Activated CD8-positive, alpha-beta T cell treated with anti-CD3 and anti-CD28 coated beads, Interleukin-2, amount 10 ng/mL, durations not matched to agents 7 days and 5 days (primary cell): ENCODE results near the gene C7orf57. TPM values are rescaled to one million over a fixed set of nuclear protein-coding genes. Genes with fewer than 3 reads are reported as not detected.

Source experiments
- ATAC-seq: fragments of 150-1000 bp; cut with Tn5 transposase; one replicate; pipeline ENCODE4 v1.10.0; 2021; ENCODE audit warnings: moderate library complexity
- CTCF ChIA-PET: fragments of 350-600 bp; sonication (Branson Sonifier 250); formaldehyde crosslinking; loops from one replicate; lab custom pipeline; 2021; ENCODE audit warnings: antibody characterized with exemption; lab: Charles Lee
- POLR2A ChIA-PET: fragments of 350-600 bp; sonication (Branson Sonifier 250); formaldehyde crosslinking; loops from one replicate; lab custom pipeline; 2021; ENCODE audit warnings: antibody characterized with exemption; lab: Charles Lee
- DNase-seq: peaks from one replicate; pipeline ENCODE4 v3.0.0-alpha.2; 2020
- H3K27ac Mint-ChIP-seq: one replicate; pipeline ENCODE4 v1.8.0; 2021; ENCODE audit warnings: mild to moderate bottlenecking, mixed read lengths
- H3K27me3 Mint-ChIP-seq: one replicate; pipeline ENCODE4 v1.8.0; 2021; ENCODE audit warnings: low read depth, mixed read lengths
- H3K36me3 Mint-ChIP-seq: one replicate; pipeline ENCODE4 v1.8.0; 2021; ENCODE audit warnings: low read depth, mixed read lengths
- H3K4me1 Mint-ChIP-seq: one replicate; pipeline ENCODE4 v1.8.0; 2021; ENCODE audit warnings: low read depth, mixed read lengths
- H3K4me3 Mint-ChIP-seq: one replicate; pipeline ENCODE4 v1.8.0; 2021; ENCODE audit warnings: mild to moderate bottlenecking, mixed read lengths
- H3K9me3 Mint-ChIP-seq: one replicate; pipeline ENCODE4 v1.8.0; 2022; ENCODE audit warnings: mixed read lengths; ENCODE audit not compliant: insufficient read depth
- total RNA-seq, 2 experiments: library from RNA; stranded (reverse); gene quantifications; one replicate each; pipeline ENCODE4 v1.2.3, GENCODE V29; 2021

The C7orf57 gene
- total RNA-seq, 2 experiments from 2014 or later = 0.10 TPM; not detected in 1

GRCh38 chr7:48004638-48005037, 30.7 kb upstream of the C7orf57 start:
- H3K9me3 Mint-ChIP-seq = no peaks in the 10 kb centered on the region
- no peak overlapping the region for H3K4me3 Mint-ChIP-seq
- H3K27me3 Mint-ChIP-seq = peaks cover 5% of the 10 kb centered on the region
- H3K4me1 Mint-ChIP-seq = no peaks in the 10 kb centered on the region
- DNase-seq (no peak), ATAC-seq (no peak)
- no peak overlapping the region for H3K27ac Mint-ChIP-seq
- POLR2A ChIA-PET = no interaction called here
- CTCF ChIA-PET = interaction anchor here (1.3 kb wide), 1 partner anchor 13 kb away, joined by 3 read pairs; no protein-coding TSS in a partner anchor
- no peaks in the 10 kb centered on the region for H3K36me3 Mint-ChIP-seq

- POLR2A ChIA-PET = no interaction called here
- ATAC-seq (no peak), DNase-seq (no peak)
- Mint-ChIP-seq H3K4me1 (no peaks in the 10 kb centered on the region), H3K27ac (no peak overlapping the region), H3K36me3 (no peaks in the 10 kb centered on the region), H3K27me3 (peaks cover 5% of the 10 kb centered on the region), H3K4me3 (no peak overlapping the region), H3K9me3 (no peaks in the 10 kb centered on the region)
- CTCF ChIA-PET = interaction anchor here (1.6 kb wide), 1 partner anchor 16 kb away, joined by 3 read pairs; no protein-coding TSS in a partner anchor
These were observed 28.5 kb upstream of the C7orf57 start for GRCh38 chr7:48006866-48007265.

GRCh38 chr7:48009257-48009656, 26.1 kb upstream of the C7orf57 start:
- H3K4me3 Mint-ChIP-seq = no peak overlapping the region
- H3K9me3 Mint-ChIP-seq = no peaks in the 10 kb centered on the region
- POLR2A ChIA-PET = no interaction called here
- DNase-seq (no peak), ATAC-seq (no peak)
- CTCF ChIA-PET = no interaction called here
- no peaks in the 10 kb centered on the region for H3K36me3 Mint-ChIP-seq
- no peaks in the 10 kb centered on the region for H3K27me3 Mint-ChIP-seq
- no peak overlapping the region for H3K27ac Mint-ChIP-seq
- no peaks in the 10 kb centered on the region for H3K4me1 Mint-ChIP-seq

GRCh38 chr7:48009954-48010353, 25.4 kb upstream of the C7orf57 start:
- no peaks in the 10 kb centered on the region for H3K4me1 Mint-ChIP-seq
- ChIA-PET CTCF (no interaction called here), POLR2A (no interaction called here)
- no peaks in the 10 kb centered on the region for H3K36me3 Mint-ChIP-seq
- H3K27me3 Mint-ChIP-seq = no peaks in the 10 kb centered on the region
- no peak overlapping the region for H3K4me3 Mint-ChIP-seq
- ATAC-seq (no peak), DNase-seq (no peak)
- H3K9me3 Mint-ChIP-seq = no peaks in the 10 kb centered on the region
- H3K27ac Mint-ChIP-seq = no peak overlapping the region

GRCh38 chr7:48011323-48011722, 24.0 kb upstream of the C7orf57 start:
- DNase-seq = no peak
- Mint-ChIP-seq H3K27ac (no peak overlapping the region), H3K4me3 (no peak overlapping the region), H3K9me3 (no peaks in the 10 kb centered on the region), H3K27me3 (no peaks in the 10 kb centered on the region), H3K36me3 (no peaks in the 10 kb centered on the region), H3K4me1 (no peaks in the 10 kb centered on the region)
- POLR2A ChIA-PET = no interaction called here
- ATAC-seq = no peak
- CTCF ChIA-PET = no interaction called here

DNA sequence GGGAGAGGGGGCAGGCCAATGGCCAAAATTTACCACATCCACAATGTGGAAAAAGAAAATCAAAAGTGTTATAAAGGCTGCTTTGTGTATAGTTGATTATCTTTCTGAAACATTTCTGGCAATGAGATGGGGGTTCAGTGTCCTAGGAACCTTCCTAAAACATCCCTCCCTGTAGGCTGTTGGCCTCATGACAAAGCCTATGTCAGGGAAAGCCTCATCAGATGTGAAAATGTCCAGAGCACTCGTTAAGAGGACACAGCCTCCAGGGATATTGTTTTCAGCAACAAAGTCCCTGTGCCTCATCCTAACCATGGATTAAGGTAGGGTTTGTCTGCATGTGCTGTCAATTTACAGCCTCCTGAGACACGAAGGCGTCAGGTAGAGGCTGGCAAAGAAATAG, 23.4 kb upstream of the C7orf57 start:
- no peak overlapping the region for H3K27ac Mint-ChIP-seq
- CTCF ChIA-PET = interaction anchor here (0.8 kb wide), 1 partner anchor 73 kb away, joined by 4 read pairs; no protein-coding TSS in a partner anchor
- POLR2A ChIA-PET = no interaction called here

GRCh38 chr7:48016641-48017040, 18.7 kb upstream of the C7orf57 start:
- Mint-ChIP-seq H3K27me3 (peaks cover 18% of the 10 kb centered on the region), H3K4me1 (no peaks in the 10 kb centered on the region), H3K4me3 (no peak overlapping the region), H3K9me3 (peaks cover 10% of the 10 kb centered on the region), H3K36me3 (no peaks in the 10 kb centered on the region), H3K27ac (no peak overlapping the region)
- ATAC-seq (no peak), DNase-seq (no peak)
- POLR2A ChIA-PET = interaction anchor here (0.6 kb wide), 1 partner anchor 18 kb away, joined by 3 read pairs; no protein-coding TSS in a partner anchor
- CTCF ChIA-PET = no interaction called here

More for the DNA sequence above, 23.4 kb upstream of the C7orf57 start:
- no peak overlapping the region for H3K4me3 Mint-ChIP-seq
- no peak for ATAC-seq
- H3K9me3 Mint-ChIP-seq = no peaks in the 10 kb centered on the region
- DNase-seq = no peak
- H3K27me3 Mint-ChIP-seq = no peaks in the 10 kb centered on the region
- no peaks in the 10 kb centered on the region for H3K36me3 Mint-ChIP-seq
- no peaks in the 10 kb centered on the region for H3K4me1 Mint-ChIP-seq

- Mint-ChIP-seq H3K4me1 (no peaks in the 10 kb centered on the region), H3K36me3 (peaks cover 2% of the 10 kb centered on the region), H3K27ac (no peak overlapping the region), H3K27me3 (peaks cover 22% of the 10 kb centered on the region), H3K4me3 (no peak overlapping the region), H3K9me3 (peaks cover 10% of the 10 kb centered on the region)
- ATAC-seq (no peak), DNase-seq (no peak)
- ChIA-PET CTCF (interaction anchor here (1.1 kb wide), 1 partner anchor 72 kb away, joined by 3 read pairs; no protein-coding TSS in a partner anchor), POLR2A (no interaction called here)
These were observed 17.7 kb upstream of the C7orf57 start for GRCh38 chr7:48017674-48018073.

- ATAC-seq (no peak), DNase-seq (no peak)
- ChIA-PET POLR2A (no interaction called here), CTCF (no interaction called here)
- no peak overlapping the region for H3K27ac Mint-ChIP-seq
- H3K4me3 Mint-ChIP-seq = no peak overlapping the region
- H3K27me3 Mint-ChIP-seq = peaks cover 28% of the 10 kb centered on the region
- H3K36me3 Mint-ChIP-seq = peaks cover 2% of the 10 kb centered on the region
- peaks cover 4% of the 10 kb centered on the region for H3K9me3 Mint-ChIP-seq
- H3K4me1 Mint-ChIP-seq = no peaks in the 10 kb centered on the region
These were observed 9.7 kb upstream of the C7orf57 start for GRCh38 chr7:48025624-48026023.

GRCh38 chr7:48028938-48029337, 6.4 kb upstream of the C7orf57 start, which contains the start of gene SUN3:
TSS of gene SUN3 (minus strand) at chr7:48029107. CDS start at chr7:48028938, 169 bp downstream.
- ChIA-PET POLR2A (no interaction called here), CTCF (no interaction called here)
- ATAC-seq (no peak), DNase-seq (no peak)
- peaks cover 25% of the 10 kb centered on the region for H3K27me3 Mint-ChIP-seq
- H3K9me3 Mint-ChIP-seq = peaks cover 4% of the 10 kb centered on the region
- H3K4me3 Mint-ChIP-seq = no peak within 1 kb of the TSS
- no peak within 1 kb of the TSS for H3K27ac Mint-ChIP-seq
- H3K36me3 Mint-ChIP-seq = no peaks in the 10 kb centered on the region
- H3K4me1 Mint-ChIP-seq = no peaks in the 10 kb centered on the region

GRCh38 chr7:48031111-48031510, 4.2 kb upstream of the C7orf57 start:
- ChIA-PET CTCF (no interaction called here), POLR2A (no interaction called here)
- Mint-ChIP-seq H3K36me3 (no peaks in the 10 kb centered on the region), H3K27ac (no peak overlapping the region), H3K4me1 (peaks cover 7% of the 10 kb centered on the region), H3K27me3 (peaks cover 28% of the 10 kb centered on the region), H3K4me3 (no peak overlapping the region), H3K9me3 (no peaks in the 10 kb centered on the region)
- ATAC-seq (no peak), DNase-seq (no peak)

DNA sequence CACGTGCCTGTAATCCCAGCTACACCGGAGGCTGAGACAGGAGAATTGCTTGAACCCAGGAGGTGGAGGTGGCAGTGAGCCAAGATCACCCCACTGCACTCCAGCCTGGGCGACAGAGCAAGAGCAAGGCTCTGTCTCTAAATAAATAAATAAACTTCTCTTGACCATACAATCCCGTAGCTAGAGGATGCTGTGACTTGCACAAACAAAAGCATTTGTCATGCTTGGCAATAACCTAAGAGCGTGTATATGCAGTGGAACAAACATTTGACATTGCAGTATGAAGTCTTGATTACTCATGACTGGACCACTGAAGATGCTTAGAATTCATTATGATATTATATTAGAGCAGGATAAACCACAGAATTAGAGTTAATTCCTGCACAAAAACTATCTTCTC, 1.4 kb upstream of the C7orf57 start:
- Mint-ChIP-seq H3K4me3 (no peak overlapping the region), H3K4me1 (peaks cover 10% of the 10 kb centered on the region), H3K27me3 (peaks cover 50% of the 10 kb centered on the region), H3K27ac (no peak overlapping the region), H3K36me3 (no peaks in the 10 kb centered on the region), H3K9me3 (no peaks in the 10 kb centered on the region)
- ATAC-seq (no peak), DNase-seq (no peak)
- ChIA-PET POLR2A (interaction anchor here (0.7 kb wide), 1 partner anchor 55 kb away, joined by 3 read pairs; the partner anchor contains the start of gene UPP1), CTCF (no interaction called here)
